ENCODE data around the gene NADSYN1.

GRCh38 chr11:71459076-71459766 lies 6.2 kb downstream of the NADSYN1 start:
- TF ChIP-seq, protein P1, sequence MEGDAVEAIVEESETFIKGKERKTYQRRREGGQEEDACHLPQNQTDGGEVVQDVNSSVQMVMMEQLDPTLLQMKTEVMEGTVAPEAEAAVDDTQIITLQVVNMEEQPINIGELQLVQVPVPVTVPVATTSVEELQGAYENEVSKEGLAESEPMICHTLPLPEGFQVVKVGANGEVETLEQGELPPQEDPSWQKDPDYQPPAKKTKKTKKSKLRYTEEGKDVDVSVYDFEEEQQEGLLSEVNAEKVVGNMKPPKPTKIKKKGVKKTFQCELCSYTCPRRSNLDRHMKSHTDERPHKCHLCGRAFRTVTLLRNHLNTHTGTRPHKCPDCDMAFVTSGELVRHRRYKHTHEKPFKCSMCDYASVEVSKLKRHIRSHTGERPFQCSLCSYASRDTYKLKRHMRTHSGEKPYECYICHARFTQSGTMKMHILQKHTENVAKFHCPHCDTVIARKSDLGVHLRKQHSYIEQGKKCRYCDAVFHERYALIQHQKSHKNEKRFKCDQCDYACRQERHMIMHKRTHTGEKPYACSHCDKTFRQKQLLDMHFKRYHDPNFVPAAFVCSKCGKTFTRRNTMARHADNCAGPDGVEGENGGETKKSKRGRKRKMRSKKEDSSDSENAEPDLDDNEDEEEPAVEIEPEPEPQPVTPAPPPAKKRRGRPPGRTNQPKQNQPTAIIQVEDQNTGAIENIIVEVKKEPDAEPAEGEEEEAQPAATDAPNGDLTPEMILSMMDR (IDR thresholded peaks at IDR 0.05; ENCODE audit: low read length): no peak
- no peak for TF ChIP-seq EZH2 (optimal IDR thresholded peaks at IDR 0.05; ENCODE audit: low read depth, low read length)
